Measurements from ENCODE around the gene AIPL1. TPM values are rescaled to one million over a fixed set of nuclear protein-coding genes. Genes with fewer than 3 reads are reported as not detected.

AIPL1 gene
- total and polyA plus RNA-seq, 2 donors from 2014 or later: not detected

- FAIRE-seq (no peak), DNase-seq (no peak)
- Histone ChIP-seq H3K4me3 (ENCODE audit: low read length in 3 of 3) (no peak overlapping the region), H3K27me3 (ENCODE audit: control insufficient read depth, insufficient read depth, low read length) (no peaks in the 10 kb centered on the region), H3K9ac (ENCODE audit: low read length in 3 of 3) (no peak overlapping the region), H3K36me3 (ENCODE audit: control insufficient read depth in 2 of 3, insufficient read depth in 3 of 3, low read length in 3 of 3) (no peaks in the 10 kb centered on the region), H3K9me3 (ENCODE audit: control insufficient read depth in 2 of 3, insufficient read depth in 1 of 3, low read length in 3 of 3) (no peaks in the 10 kb centered on the region), H3K27ac (ENCODE audit: low read depth in 2 of 2, low read length in 2 of 2) (no peak overlapping the region), H3K4me1 (ENCODE audit: control insufficient read depth in 2 of 3, insufficient read depth in 2 of 3, low read depth in 1 of 3, low read length in 3 of 3) (no peaks in the 10 kb centered on the region)
- no peak for TF ChIP-seq CTCF (IDR thresholded peaks at IDR 0.05; ENCODE audit: borderline replicate concordance, extremely low read depth, insufficient read depth)
- intact Hi-C loops (cut with DNase I): no loop called here
These were observed 32.6 kb upstream of the AIPL1 start for GRCh38 chr17:6467567-6467966.

GRCh38 chr17:6465206-6466003 lies 30.5 kb upstream of the AIPL1 start:
- H3K36me3 ChIP-seq (ENCODE audit: control insufficient read depth in 2 of 3, insufficient read depth in 3 of 3, low read length in 3 of 3): peaks cover 0 to 4% (median 0%) of the 10 kb centered on the region in 3 donors
- intact Hi-C loops (cut with DNase I): no loop called here
- no peak for FAIRE-seq
- H3K4me1 ChIP-seq (ENCODE audit: control insufficient read depth in 2 of 3, insufficient read depth in 2 of 3, low read depth in 1 of 3, low read length in 3 of 3): no peaks in the 10 kb centered on the region
- H3K9ac ChIP-seq (ENCODE audit: low read length in 3 of 3): no peak overlapping the region
- no peak overlapping the region for H3K4me3 ChIP-seq (ENCODE audit: low read length in 3 of 3)
- peak in 1 of 5 donors; percentile 33 for DNase-seq
- no peaks in the 10 kb centered on the region for H3K27me3 ChIP-seq (ENCODE audit: control insufficient read depth, insufficient read depth, low read length)
- no peaks in the 10 kb centered on the region for H3K9me3 ChIP-seq (ENCODE audit: control insufficient read depth in 2 of 3, insufficient read depth in 1 of 3, low read length in 3 of 3)
- no peak for TF ChIP-seq CTCF (IDR thresholded peaks at IDR 0.05; ENCODE audit: borderline replicate concordance, extremely low read depth, insufficient read depth)
- no peak overlapping the region for H3K27ac ChIP-seq (ENCODE audit: low read depth in 2 of 2, low read length in 2 of 2)

GRCh38 chr17:6464446-6465041 lies 29.6 kb upstream of the AIPL1 start:
- Histone ChIP-seq H3K4me3 (ENCODE audit: low read length in 3 of 3) (no peak overlapping the region), H3K9me3 (ENCODE audit: control insufficient read depth in 2 of 3, insufficient read depth in 1 of 3, low read length in 3 of 3) (no peaks in the 10 kb centered on the region), H3K4me1 (ENCODE audit: control insufficient read depth in 2 of 3, insufficient read depth in 2 of 3, low read depth in 1 of 3, low read length in 3 of 3) (no peaks in the 10 kb centered on the region), H3K36me3 (ENCODE audit: control insufficient read depth in 2 of 3, insufficient read depth in 3 of 3, low read length in 3 of 3) (peaks cover 0 to 4% (median 0%) of the 10 kb centered on the region in 3 donors), H3K27ac (ENCODE audit: low read depth in 2 of 2, low read length in 2 of 2) (no peak overlapping the region), H3K27me3 (ENCODE audit: control insufficient read depth, insufficient read depth, low read length) (no peaks in the 10 kb centered on the region), H3K9ac (ENCODE audit: low read length in 3 of 3) (no peak overlapping the region)
- FAIRE-seq (no peak), DNase-seq (no peak)
- no peak for TF ChIP-seq CTCF (IDR thresholded peaks at IDR 0.05; ENCODE audit: borderline replicate concordance, extremely low read depth, insufficient read depth)
- intact Hi-C loops (cut with DNase I): no loop called here

Measured in kidney (tissue), 14 donors.